ENCODE results near the gene IWS1. TPM values are rescaled to one million over a fixed set of nuclear protein-coding genes. Genes with fewer than 3 reads are reported as not detected.

Gene IWS1
- total RNA-seq, 1 donor = 36.6 TPM

DNA sequence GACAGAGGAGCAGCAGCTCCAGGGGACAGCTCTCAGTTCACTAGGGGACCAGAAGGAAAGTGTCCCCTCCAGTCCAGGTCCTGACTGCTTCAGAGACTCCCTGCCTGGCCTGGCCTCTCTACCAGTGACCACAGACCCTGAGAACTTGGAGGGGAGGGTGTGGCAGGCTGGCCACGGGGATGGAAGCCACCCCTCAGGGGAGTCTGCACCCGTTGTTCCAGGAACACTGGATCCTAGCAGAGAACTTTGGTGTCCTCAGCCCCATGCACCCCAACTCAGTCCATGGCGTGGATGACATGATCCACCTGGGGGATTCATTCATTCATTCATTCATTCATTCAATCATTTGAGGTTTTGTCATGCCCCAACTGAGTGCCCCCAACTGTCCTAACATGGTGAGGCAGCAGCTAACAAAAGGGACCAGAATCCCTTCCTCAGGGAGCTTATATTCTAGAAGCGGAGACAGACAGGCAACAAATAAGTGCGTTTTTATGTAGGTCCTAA lies 41.1 kb upstream of the IWS1 start:
- no peaks in the 10 kb centered on the region for H3K9me3 ChIP-seq (ENCODE audit: low read depth, low read length)
- no peak overlapping the region for H3K4me2 ChIP-seq (ENCODE audit: insufficient read depth, low read length)
- peak; percentile 66 for DNase-seq (ENCODE audit: insufficient read length, low spot score, missing footprints)
- H3K27me3 ChIP-seq (ENCODE audit: insufficient read depth, low read length) = no peaks in the 10 kb centered on the region
- no peaks in the 10 kb centered on the region for H4K20me1 ChIP-seq (ENCODE audit: insufficient read depth, low read length)
- H2AFZ ChIP-seq (ENCODE audit: low read length) = no peak overlapping the region
- H3K27ac ChIP-seq (ENCODE audit: low read depth, low read length) = no peak overlapping the region
- H3K4me1 ChIP-seq (ENCODE audit: insufficient read depth, low read length) = peaks cover 28% of the 10 kb centered on the region
- no peaks in the 10 kb centered on the region for H3K79me2 ChIP-seq (ENCODE audit: insufficient read depth, low read length)
- no peak overlapping the region for H3K4me3 ChIP-seq (ENCODE audit: insufficient read depth, low read length)
- TF ChIP-seq, protein P1, sequence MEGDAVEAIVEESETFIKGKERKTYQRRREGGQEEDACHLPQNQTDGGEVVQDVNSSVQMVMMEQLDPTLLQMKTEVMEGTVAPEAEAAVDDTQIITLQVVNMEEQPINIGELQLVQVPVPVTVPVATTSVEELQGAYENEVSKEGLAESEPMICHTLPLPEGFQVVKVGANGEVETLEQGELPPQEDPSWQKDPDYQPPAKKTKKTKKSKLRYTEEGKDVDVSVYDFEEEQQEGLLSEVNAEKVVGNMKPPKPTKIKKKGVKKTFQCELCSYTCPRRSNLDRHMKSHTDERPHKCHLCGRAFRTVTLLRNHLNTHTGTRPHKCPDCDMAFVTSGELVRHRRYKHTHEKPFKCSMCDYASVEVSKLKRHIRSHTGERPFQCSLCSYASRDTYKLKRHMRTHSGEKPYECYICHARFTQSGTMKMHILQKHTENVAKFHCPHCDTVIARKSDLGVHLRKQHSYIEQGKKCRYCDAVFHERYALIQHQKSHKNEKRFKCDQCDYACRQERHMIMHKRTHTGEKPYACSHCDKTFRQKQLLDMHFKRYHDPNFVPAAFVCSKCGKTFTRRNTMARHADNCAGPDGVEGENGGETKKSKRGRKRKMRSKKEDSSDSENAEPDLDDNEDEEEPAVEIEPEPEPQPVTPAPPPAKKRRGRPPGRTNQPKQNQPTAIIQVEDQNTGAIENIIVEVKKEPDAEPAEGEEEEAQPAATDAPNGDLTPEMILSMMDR (IDR thresholded peaks at IDR 0.05; ENCODE audit: extremely low read depth, low read depth, low read length) = no peak
- H3K36me3 ChIP-seq (ENCODE audit: insufficient read depth, low read length) = no peaks in the 10 kb centered on the region

- Histone ChIP-seq H3K4me2 (ENCODE audit: insufficient read depth, low read length) (no peak overlapping the region), H4K20me1 (ENCODE audit: insufficient read depth, low read length) (no peaks in the 10 kb centered on the region), H3K9me3 (ENCODE audit: low read depth, low read length) (no peaks in the 10 kb centered on the region), H3K4me3 (ENCODE audit: insufficient read depth, low read length) (no peak overlapping the region), H3K27me3 (ENCODE audit: insufficient read depth, low read length) (no peaks in the 10 kb centered on the region), H3K27ac (ENCODE audit: low read depth, low read length) (no peak overlapping the region), H3K36me3 (ENCODE audit: insufficient read depth, low read length) (no peaks in the 10 kb centered on the region), H2AFZ (ENCODE audit: low read length) (no peak overlapping the region), H3K4me1 (ENCODE audit: insufficient read depth, low read length) (peaks cover 30% of the 10 kb centered on the region), H3K79me2 (ENCODE audit: insufficient read depth, low read length) (no peaks in the 10 kb centered on the region)
- DNase-seq (ENCODE audit: insufficient read length, low spot score, missing footprints) = peak; percentile 18
- TF ChIP-seq, protein P1 (IDR thresholded peaks at IDR 0.05; ENCODE audit: extremely low read depth, low read depth, low read length) = no peak
Observed at GRCh38 chr2:127566576-127566975, 40.3 kb upstream of the IWS1 start.

GRCh38 chr2:127566139-127566417 lies 39.8 kb upstream of the IWS1 start:
- Histone ChIP-seq H3K4me1 (ENCODE audit: insufficient read depth, low read length) (peaks cover 35% of the 10 kb centered on the region), H3K79me2 (ENCODE audit: insufficient read depth, low read length) (no peaks in the 10 kb centered on the region), H3K9me3 (ENCODE audit: low read depth, low read length) (no peaks in the 10 kb centered on the region), H3K36me3 (ENCODE audit: insufficient read depth, low read length) (no peaks in the 10 kb centered on the region), H4K20me1 (ENCODE audit: insufficient read depth, low read length) (no peaks in the 10 kb centered on the region), H3K27me3 (ENCODE audit: insufficient read depth, low read length) (no peaks in the 10 kb centered on the region), H3K4me2 (ENCODE audit: insufficient read depth, low read length) (no peak overlapping the region), H3K4me3 (ENCODE audit: insufficient read depth, low read length) (no peak overlapping the region), H3K27ac (ENCODE audit: low read depth, low read length) (no peak overlapping the region), H2AFZ (ENCODE audit: low read length) (no peak overlapping the region)
- TF ChIP-seq, protein P1 (IDR thresholded peaks at IDR 0.05; ENCODE audit: extremely low read depth, low read depth, low read length) = no peak
- DNase-seq (ENCODE audit: insufficient read length, low spot score, missing footprints) = peak; percentile 34

DNA sequence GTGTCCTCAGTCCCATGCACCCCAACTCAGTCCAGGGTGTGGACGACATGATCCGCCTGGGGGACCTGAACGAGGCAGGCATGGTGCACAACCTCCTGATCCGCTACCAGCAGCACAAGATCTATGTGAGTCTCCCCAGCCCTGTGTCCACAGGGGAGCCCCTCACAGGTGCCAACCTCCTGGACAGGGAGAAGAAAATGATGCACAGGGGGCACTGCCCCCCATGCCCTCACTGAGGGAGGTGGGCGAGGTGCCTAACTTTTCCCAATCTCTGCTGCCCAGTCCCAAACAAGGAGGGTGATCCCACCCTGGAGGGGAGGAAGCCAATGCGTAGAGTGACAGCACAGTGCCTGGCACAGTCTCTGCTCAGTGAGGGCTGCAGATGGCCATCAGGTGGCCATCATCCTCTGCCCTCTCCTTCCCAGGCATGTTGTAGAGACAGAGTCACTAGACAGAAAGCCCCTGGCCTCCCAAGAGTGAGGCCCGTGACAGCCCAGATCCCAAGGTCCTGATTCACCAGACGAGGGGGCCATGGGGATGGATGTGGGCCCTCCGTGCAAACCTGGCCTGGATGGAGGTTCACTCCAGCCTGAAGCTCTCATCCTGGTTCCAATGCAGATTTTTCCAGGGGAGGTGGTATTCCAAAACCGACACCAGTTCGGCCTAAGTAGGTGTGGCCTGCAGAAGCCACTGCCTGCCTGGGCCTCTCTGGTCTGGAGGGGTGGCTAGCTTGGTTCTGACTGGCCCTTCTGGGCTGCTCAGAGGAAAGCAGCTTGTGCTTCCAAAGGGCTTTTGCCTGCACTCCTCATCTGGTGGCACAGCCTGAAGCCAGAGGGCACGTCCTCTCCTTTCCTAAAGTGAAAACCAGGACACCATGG lies 39.2 kb upstream of the IWS1 start:
- Histone ChIP-seq H3K79me2 (ENCODE audit: insufficient read depth, low read length) (no peaks in the 10 kb centered on the region), H3K4me3 (ENCODE audit: insufficient read depth, low read length) (no peak overlapping the region), H3K27ac (ENCODE audit: low read depth, low read length) (no peak overlapping the region), H3K9me3 (ENCODE audit: low read depth, low read length) (no peaks in the 10 kb centered on the region), H3K36me3 (ENCODE audit: insufficient read depth, low read length) (no peaks in the 10 kb centered on the region), H3K4me2 (ENCODE audit: insufficient read depth, low read length) (no peak overlapping the region), H4K20me1 (ENCODE audit: insufficient read depth, low read length) (no peaks in the 10 kb centered on the region), H2AFZ (ENCODE audit: low read length) (no peak overlapping the region), H3K4me1 (ENCODE audit: insufficient read depth, low read length) (peaks cover 35% of the 10 kb centered on the region), H3K27me3 (ENCODE audit: insufficient read depth, low read length) (no peaks in the 10 kb centered on the region)
- TF ChIP-seq, protein P1 (IDR thresholded peaks at IDR 0.05; ENCODE audit: extremely low read depth, low read depth, low read length) = no peak
- DNase-seq (ENCODE audit: insufficient read length, low spot score, missing footprints) = peak; percentile 30
